DMS 273 (cell line): Measurements from ENCODE around the gene LARGE1.

Source experiments
- DNase-seq: peaks from one replicate; lab custom pipeline; 2025; ENCODE audit not compliant: unreplicated experiment; lab: John Stamatoyannopoulos, UW

The LARGE1 gene

GRCh38 chr22:33447733-33448132, 472.5 kb downstream of the LARGE1 start:
- peak; percentile 73 for DNase-seq

- DNase-seq, result no peak
Measured at GRCh38 chr22:33443683-33444082, 476.6 kb downstream of the LARGE1 start.

GRCh38 chr22:33440756-33441155, 479.5 kb downstream of the LARGE1 start:
- DNase-seq, result no peak

GRCh38 chr22:33438273-33438672, 482.0 kb downstream of the LARGE1 start:
- peak; percentile 87 for DNase-seq

- no peak for DNase-seq
Measured at GRCh38 chr22:33431300-33431699, 489.0 kb downstream of the LARGE1 start.

- no peak for DNase-seq
Measured at GRCh38 chr22:33429281-33429680, 491.0 kb downstream of the LARGE1 start.

GRCh38 chr22:33427461-33427860, 492.8 kb downstream of the LARGE1 start:
- no peak for DNase-seq

- peak; percentile 2 for DNase-seq
Measured at GRCh38 chr22:33426451-33426850, 493.8 kb downstream of the LARGE1 start.

- no peak for DNase-seq
Measured at GRCh38 chr22:33421859-33422258, 498.4 kb downstream of the LARGE1 start.

GRCh38 chr22:33418484-33418883, 501.8 kb downstream of the LARGE1 start:
- DNase-seq, result no peak

GRCh38 chr22:33415401-33415800, 504.9 kb downstream of the LARGE1 start:
- DNase-seq, result no peak

- no peak for DNase-seq
Measured at GRCh38 chr22:33409079-33409478, 511.2 kb downstream of the LARGE1 start.

GRCh38 chr22:33405194-33405593, 515.1 kb downstream of the LARGE1 start:
- no peak for DNase-seq

- DNase-seq, result no peak
Measured at GRCh38 chr22:33404723-33405122, 515.6 kb downstream of the LARGE1 start.

- DNase-seq, result no peak
Measured at GRCh38 chr22:33402325-33402724, 518.0 kb downstream of the LARGE1 start.

- DNase-seq, result no peak
Measured at GRCh38 chr22:33401291-33401690, 519.0 kb downstream of the LARGE1 start.

GRCh38 chr22:33400891-33401290, 519.4 kb downstream of the LARGE1 start:
- DNase-seq, result no peak

GRCh38 chr22:33400061-33400840, 520.0 kb downstream of the LARGE1 start:
- DNase-seq, result no peak

- DNase-seq, result no peak
Measured at GRCh38 chr22:33397381-33397907, 522.8 kb downstream of the LARGE1 start.

GRCh38 chr22:33393432-33393831, 526.8 kb downstream of the LARGE1 start:
- DNase-seq, result no peak

- DNase-seq, result no peak
Measured at GRCh38 chr22:33391298-33391697, 529.0 kb downstream of the LARGE1 start.

- peak; percentile 26 for DNase-seq
Measured at GRCh38 chr22:33389936-33390335, 530.3 kb downstream of the LARGE1 start.

- no peak for DNase-seq
Measured at GRCh38 chr22:33386270-33386669, 534.0 kb downstream of the LARGE1 start.
